MM.1S (cell line): Measurements from ENCODE around the gene TTLL5.

Experiments
- DNase-seq: peaks from one replicate; pipeline ENCODE4 v3.0.0-alpha.2; 2015
- H2AFZ ChIP-seq: fragments of 300-600 bp; sonication (generic); 2 replicates; pipeline ENCODE4 v1.6.0; 2016; ENCODE audit warnings: antibody characterized with exemption, low read length
- H3F3A ChIP-seq: fragments of 300-600 bp; sonication (generic); 2 replicates; pipeline ENCODE4 v1.6.1; 2016; ENCODE audit warnings: mild to moderate bottlenecking, antibody characterized with exemption, low read length, moderate library complexity, mixed read lengths; ENCODE audit not compliant: insufficient read depth
- H3K27ac ChIP-seq: fragments of 300-600 bp; sonication (generic); 2 replicates; pipeline ENCODE4 v1.5.1; 2016; ENCODE audit warnings: mild to moderate bottlenecking, low read length
- H3K27me3 ChIP-seq: fragments of 300-600 bp; sonication (generic); replicated peaks from 2 replicates; pipeline ENCODE4 v1.6.0; 2016; ENCODE audit warnings: low read length; ENCODE audit not compliant: insufficient read depth
- H3K36me3 ChIP-seq: fragments of 300-600 bp; sonication (generic); replicated peaks from 2 replicates; pipeline ENCODE4 v1.6.1; 2016; ENCODE audit warnings: mild to moderate bottlenecking, low read length, mixed read lengths; ENCODE audit not compliant: insufficient read depth
- H3K4me1 ChIP-seq: fragments of 300-600 bp; sonication (generic); 2 replicates; pipeline ENCODE4 v1.6.1; 2016; ENCODE audit warnings: low read length, mixed read lengths
- H3K4me2 ChIP-seq: fragments of 300-600 bp; sonication (generic); 2 replicates; pipeline ENCODE4 v1.6.0; 2016; ENCODE audit warnings: low read depth, low read length
- H3K4me3 ChIP-seq: fragments of 300-600 bp; sonication (generic); 2 replicates; pipeline ENCODE4 v1.5.1; 2016; ENCODE audit warnings: low read length, mixed read lengths
- H3K79me2 ChIP-seq: fragments of 300-600 bp; sonication (generic); 2 replicates; pipeline ENCODE4 v1.6.1; 2016; ENCODE audit warnings: mixed run types, low read length, mixed read lengths
- H3K9ac ChIP-seq: fragments of 300-600 bp; sonication (generic); 2 replicates; pipeline ENCODE4 v1.6.1; 2016; ENCODE audit warnings: low read length, mixed read lengths
- H3K9me2 ChIP-seq: fragments of 300-600 bp; sonication (generic); replicated peaks from 2 replicates; pipeline ENCODE4 v1.6.1; 2016; ENCODE audit warnings: mild to moderate bottlenecking, low read length, mixed read lengths; ENCODE audit not compliant: insufficient read depth
- H3K9me3 ChIP-seq: fragments of 300-600 bp; sonication (generic); replicated peaks from 2 replicates; pipeline ENCODE4 v1.6.1; 2016; ENCODE audit warnings: mild to moderate bottlenecking, low read length, mixed read lengths; ENCODE audit not compliant: insufficient read depth
- H4K20me1 ChIP-seq: fragments of 300-600 bp; sonication (generic); 2 replicates; pipeline ENCODE4 v1.6.1; 2016; ENCODE audit warnings: mild to moderate bottlenecking, low read length, moderate library complexity, mixed read lengths; ENCODE audit not compliant: insufficient read depth
- CTCF ChIP-seq: fragments of 300-600 bp; sonication (generic); IDR thresholded peaks from 2 replicates; pipeline ENCODE4 v1.5.1; 2016; ENCODE audit warnings: antibody characterized with exemption, low read length, mixed read lengths
- EZH2 ChIP-seq: fragments of 300-600 bp; sonication (generic); optimal IDR thresholded peaks from 2 replicates; pipeline ENCODE3; 2017; ENCODE audit warnings: low read depth, mild to moderate bottlenecking, antibody characterized with exemption, low read length, mixed read lengths
- EZH2phosphoT487 ChIP-seq: fragments of 300-600 bp; sonication (generic); IDR thresholded peaks from 2 replicates; pipeline ENCODE4 v1.6.1; 2018; ENCODE audit warnings: antibody characterized with exemption, low read length

Gene TTLL5

GRCh38 chr14:75824318-75824717 lies 163.3 kb downstream of the TTLL5 start:
- peak; percentile 15 for DNase-seq
- H3K9me2 ChIP-seq: no peaks in the 10 kb centered on the region
- H3K9ac ChIP-seq: no peak overlapping the region
- no peaks in the 10 kb centered on the region for H3K9me3 ChIP-seq
- H4K20me1 ChIP-seq: no peaks in the 10 kb centered on the region
- no peak overlapping the region for H3K27ac ChIP-seq
- TF ChIP-seq CTCF (no peak), EZH2phosphoT487 (no peak), EZH2 (no peak)
- no peaks in the 10 kb centered on the region for H3K27me3 ChIP-seq
- H3K36me3 ChIP-seq: no peaks in the 10 kb centered on the region
- no peak overlapping the region for H2AFZ ChIP-seq
- H3K4me2 ChIP-seq: peak overlapping the region; percentile 29
- H3K4me3 ChIP-seq: no peak overlapping the region
- 0 out of 2 replicates have a peak, but pooled peaks cover 6% of the 10 kb centered on the region for H3K4me1 ChIP-seq
- no peaks in the 10 kb centered on the region for H3K79me2 ChIP-seq
- no peaks in the 10 kb centered on the region for H3F3A ChIP-seq

GRCh38 chr14:75825147-75825592 lies 164.1 kb downstream of the TTLL5 start:
- H3K79me2 ChIP-seq: no peaks in the 10 kb centered on the region
- H3K9me2 ChIP-seq: no peaks in the 10 kb centered on the region
- H2AFZ ChIP-seq: no peak overlapping the region
- no peak overlapping the region for H3K27ac ChIP-seq
- TF ChIP-seq EZH2phosphoT487 (no peak), CTCF (no peak), EZH2 (no peak)
- H3K4me3 ChIP-seq: no peak overlapping the region
- no peaks in the 10 kb centered on the region for H3K9me3 ChIP-seq
- DNase-seq: no peak
- no peaks in the 10 kb centered on the region for H3F3A ChIP-seq
- no peak overlapping the region for H3K4me2 ChIP-seq
- no peaks in the 10 kb centered on the region for H3K27me3 ChIP-seq
- no peaks in the 10 kb centered on the region for H3K36me3 ChIP-seq
- no peak overlapping the region for H3K9ac ChIP-seq
- H3K4me1 ChIP-seq: 0 out of 2 replicates have a peak, but pooled peaks cover 6% of the 10 kb centered on the region
- H4K20me1 ChIP-seq: no peaks in the 10 kb centered on the region

- Histone ChIP-seq H3K27me3 (no peaks in the 10 kb centered on the region), H3K36me3 (no peaks in the 10 kb centered on the region), H3K4me1 (0 out of 2 replicates have a peak, but pooled peaks cover 6% of the 10 kb centered on the region), H4K20me1 (no peaks in the 10 kb centered on the region), H2AFZ (no peak overlapping the region), H3K79me2 (no peaks in the 10 kb centered on the region), H3K9me3 (no peaks in the 10 kb centered on the region), H3K27ac (no peak overlapping the region), H3F3A (no peaks in the 10 kb centered on the region), H3K9me2 (no peaks in the 10 kb centered on the region), H3K4me2 (no peak overlapping the region), H3K9ac (no peak overlapping the region), H3K4me3 (no peak overlapping the region)
- no peak for TF ChIP-seq CTCF
- TF ChIP-seq EZH2phosphoT487: no peak
- TF ChIP-seq EZH2: no peak
- no peak for DNase-seq
Measured at GRCh38 chr14:75826599-75826998, 165.6 kb downstream of the TTLL5 start.
